AG09309 (cell line): ENCODE measurements around the gene TMEM132A.
"Not testable (repeated sequence)": the region's sequence is repeated elsewhere in the genome, so short reads cannot be mapped to it uniquely, and the experiment has no call there.

ENCODE experiments used
- DNase-seq: peaks from one replicate; pipeline ENCODE4 v3.0.0-alpha.2; 2010; ENCODE audit warnings: low read depth
- H3K4me3 ChIP-seq: 2 replicates; pipeline ENCODE4 v1.5.1; 2011; ENCODE audit warnings: mild to moderate bottlenecking, low read depth, low read length, moderate library complexity; ENCODE audit not compliant: control insufficient read depth
- CTCF ChIP-seq: IDR thresholded peaks from 2 replicates; pipeline ENCODE4 v1.5.1; 2011; ENCODE audit warnings: mild to moderate bottlenecking, low read depth, low read length, inconsistent platforms; ENCODE audit not compliant: insufficient read depth, control insufficient read depth; ENCODE audit errors: missing control alignments

The TMEM132A gene

GRCh38 chr11:60972182-60973030, 48.1 kb downstream of the TMEM132A start:
- TF ChIP-seq CTCF: no peak
- no peak for DNase-seq
- H3K4me3 ChIP-seq: no peak overlapping the region

DNA sequence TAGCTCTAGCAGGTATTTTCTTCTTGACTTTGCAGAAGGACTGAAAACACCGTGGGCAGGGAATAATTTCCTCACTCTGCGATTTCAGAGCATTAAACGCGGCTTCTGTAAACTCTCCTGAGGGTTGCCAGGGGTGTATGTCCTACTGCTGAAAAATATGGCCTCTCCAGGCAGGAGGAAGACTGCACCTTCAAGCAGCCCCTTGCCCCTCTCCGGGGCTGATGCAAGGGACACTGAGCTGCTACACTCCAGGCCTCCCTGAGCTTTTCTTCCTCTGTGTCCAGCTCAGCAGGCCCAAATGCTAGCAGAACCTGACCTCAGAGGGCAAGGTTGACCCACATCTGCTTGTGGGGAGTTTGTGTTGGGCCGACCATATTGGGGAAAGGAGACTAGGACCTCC, 49.4 kb downstream of the TMEM132A start:
- DNase-seq: no peak
- H3K4me3 ChIP-seq: no peak overlapping the region
- no peak for TF ChIP-seq CTCF

DNA sequence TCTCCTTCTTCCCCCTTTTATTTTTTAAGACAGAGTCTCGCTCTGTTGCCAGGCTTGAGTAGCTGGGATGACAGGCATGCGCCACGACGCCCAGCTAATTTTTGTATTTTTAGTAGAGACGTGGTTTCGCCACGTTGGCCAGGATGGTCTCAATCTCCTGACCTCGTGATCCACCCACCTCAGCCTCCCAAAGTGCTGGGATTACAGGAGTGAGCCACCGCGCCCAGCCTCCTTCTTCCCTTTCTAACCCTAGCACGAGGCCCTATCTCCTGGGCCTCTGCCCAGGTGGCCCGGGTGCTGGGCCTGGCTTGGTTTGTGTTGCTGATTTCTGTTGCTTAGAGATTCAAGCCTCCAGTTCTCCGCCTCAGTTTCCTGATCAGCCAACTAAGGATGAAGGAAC, 50.1 kb downstream of the TMEM132A start:
- not testable (repeated sequence) for DNase-seq, H3K4me3 ChIP-seq

- no peak for TF ChIP-seq CTCF
- no peak overlapping the region for H3K4me3 ChIP-seq
- no peak for DNase-seq
These were observed 50.5 kb downstream of the TMEM132A start for GRCh38 chr11:60974726-60975125.

DNA sequence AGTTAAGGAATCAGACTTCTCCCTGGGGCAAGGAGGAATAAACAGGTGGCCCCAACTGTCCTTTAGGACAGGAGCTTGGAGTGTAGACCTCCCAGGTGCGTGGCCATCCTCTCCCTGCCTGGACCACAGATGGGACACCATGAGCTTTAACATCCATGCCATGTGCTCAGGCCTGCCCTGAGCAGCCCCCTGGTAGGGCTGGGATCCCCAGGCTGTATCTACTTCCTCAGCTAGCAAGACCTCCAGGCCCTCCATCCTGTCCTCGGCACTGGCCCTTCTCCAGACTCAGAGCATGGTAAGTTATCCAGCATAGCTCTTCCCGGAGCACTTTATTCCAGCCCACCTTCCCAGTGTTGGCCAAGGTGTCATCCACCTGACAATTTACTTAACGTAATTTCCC, 53.0 kb downstream of the TMEM132A start:
- TF ChIP-seq CTCF: no peak
- H3K4me3 ChIP-seq: no peak overlapping the region
- DNase-seq: no peak

DNA sequence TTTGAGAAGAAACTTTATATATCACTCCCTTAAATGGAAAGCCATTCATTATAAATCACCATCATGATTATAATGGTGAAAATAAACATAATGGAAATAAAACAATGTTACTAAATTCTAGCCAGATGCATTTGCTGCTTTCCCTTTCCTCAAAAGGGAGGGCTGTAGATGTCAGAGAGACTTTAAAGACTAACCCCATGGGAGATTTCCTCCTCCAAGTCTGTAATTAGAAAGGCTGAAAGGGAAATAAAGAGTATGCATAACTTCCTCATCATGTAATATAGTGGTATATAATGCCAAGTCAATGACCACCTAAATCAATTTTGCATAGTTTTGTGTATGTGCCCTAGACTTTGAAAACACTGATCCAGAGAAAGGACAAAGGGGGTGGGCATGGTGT, 53.6 kb downstream of the TMEM132A start:
- H3K4me3 ChIP-seq: no peak overlapping the region
- no peak for DNase-seq
- TF ChIP-seq CTCF: no peak

DNA sequence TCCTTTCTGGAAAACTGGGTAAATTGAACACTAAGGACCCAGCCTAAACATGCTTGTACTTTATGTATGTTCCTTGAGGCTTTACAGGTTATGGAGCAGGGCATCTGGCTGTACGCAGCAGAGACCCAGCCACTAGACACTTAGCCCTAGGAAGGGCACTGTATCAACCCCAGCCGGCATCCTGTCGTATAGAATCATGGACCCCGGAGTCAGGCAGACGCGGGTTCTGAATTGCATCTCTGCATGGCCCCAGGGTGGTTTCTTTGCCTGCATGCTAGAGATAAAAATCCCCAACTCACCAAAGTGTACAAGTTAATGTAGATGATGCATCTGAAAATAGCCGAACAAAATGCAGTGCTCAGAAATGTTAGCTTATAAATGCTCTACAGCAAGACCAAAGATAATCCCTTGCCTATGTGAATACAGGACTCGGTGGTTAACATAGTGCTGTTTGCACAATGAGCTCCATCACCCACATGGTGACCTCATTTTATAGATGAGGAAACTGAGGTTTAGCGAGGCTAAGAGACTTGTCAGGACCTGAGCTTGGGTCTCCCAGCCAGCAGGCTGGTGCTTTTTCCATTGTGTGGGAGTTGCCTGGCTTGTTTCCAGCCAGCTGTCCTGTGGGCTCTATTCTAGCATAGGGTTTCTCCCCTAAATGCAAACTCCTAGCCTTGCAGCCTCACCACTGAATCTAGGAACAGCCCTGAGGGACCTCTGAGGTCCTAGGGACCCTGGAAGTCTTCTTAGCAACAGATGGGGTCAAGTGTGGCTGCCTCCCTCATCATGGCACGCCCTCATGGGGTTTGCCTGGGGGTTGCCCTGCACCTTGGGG, 54.5 kb downstream of the TMEM132A start:
- DNase-seq: no peak
- H3K4me3 ChIP-seq: no peak overlapping the region
- TF ChIP-seq CTCF: no peak
